BE2C (cell line): ENCODE results near the gene CDRT4.
"Not testable (repeated sequence)": the region's sequence is repeated elsewhere in the genome, so short reads cannot be mapped to it uniquely, and the experiment has no call there.

Experiments
- DNase-seq: peaks from one replicate; pipeline ENCODE4 v3.0.0-alpha.2; 2020
- H3K27me3 ChIP-seq: fragments of 250-450 bp; sonication (Bioruptor Pico); 2 replicates; pipeline ENCODE4 v1.5.1; 2020; ENCODE audit warnings: mild to moderate bottlenecking
- H3K36me3 ChIP-seq: fragments of 250-450 bp; sonication (Bioruptor Pico); 2 replicates; pipeline ENCODE4 v1.5.1; 2020; ENCODE audit warnings: mild to moderate bottlenecking
- H3K4me1 ChIP-seq: fragments of 250-450 bp; sonication (Bioruptor Pico); 2 replicates; pipeline ENCODE4 v1.5.1; 2020
- H3K4me3 ChIP-seq: 2 replicates; pipeline ENCODE4 v1.5.1; 2011; ENCODE audit warnings: low read depth, low read length
- H3K9me3 ChIP-seq: fragments of 250-450 bp; sonication (Bioruptor Pico); 2 replicates; pipeline ENCODE4 v1.5.1; 2020
- TF ChIP-seq, protein P1 (sequence below): IDR thresholded peaks from 2 replicates; pipeline ENCODE4 v1.5.1; 2012; ENCODE audit warnings: mild to moderate bottlenecking, low read depth, low read length

The CDRT4 gene

DNA sequence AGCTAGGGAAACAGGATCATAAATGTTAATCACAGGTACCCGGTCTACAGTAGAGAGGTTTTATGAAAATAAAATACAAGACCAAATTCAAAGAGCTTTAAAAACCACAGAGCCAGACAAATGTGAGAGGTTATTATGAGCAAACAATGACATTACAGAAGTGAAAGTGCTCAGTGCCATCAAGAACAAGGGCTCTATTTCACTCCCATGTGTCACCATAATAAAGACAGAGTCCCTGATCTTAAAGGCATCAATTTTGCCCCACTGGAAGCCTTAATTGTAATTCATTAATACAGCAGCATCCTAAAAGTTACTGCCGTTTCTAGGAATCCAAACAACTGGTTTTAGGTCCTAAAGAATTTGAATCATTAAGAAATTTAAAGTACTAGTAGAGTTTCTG lies 43.7 kb upstream of the CDRT4 start:
- H3K4me1 ChIP-seq = no peaks in the 10 kb centered on the region
- TF ChIP-seq, protein P1, sequence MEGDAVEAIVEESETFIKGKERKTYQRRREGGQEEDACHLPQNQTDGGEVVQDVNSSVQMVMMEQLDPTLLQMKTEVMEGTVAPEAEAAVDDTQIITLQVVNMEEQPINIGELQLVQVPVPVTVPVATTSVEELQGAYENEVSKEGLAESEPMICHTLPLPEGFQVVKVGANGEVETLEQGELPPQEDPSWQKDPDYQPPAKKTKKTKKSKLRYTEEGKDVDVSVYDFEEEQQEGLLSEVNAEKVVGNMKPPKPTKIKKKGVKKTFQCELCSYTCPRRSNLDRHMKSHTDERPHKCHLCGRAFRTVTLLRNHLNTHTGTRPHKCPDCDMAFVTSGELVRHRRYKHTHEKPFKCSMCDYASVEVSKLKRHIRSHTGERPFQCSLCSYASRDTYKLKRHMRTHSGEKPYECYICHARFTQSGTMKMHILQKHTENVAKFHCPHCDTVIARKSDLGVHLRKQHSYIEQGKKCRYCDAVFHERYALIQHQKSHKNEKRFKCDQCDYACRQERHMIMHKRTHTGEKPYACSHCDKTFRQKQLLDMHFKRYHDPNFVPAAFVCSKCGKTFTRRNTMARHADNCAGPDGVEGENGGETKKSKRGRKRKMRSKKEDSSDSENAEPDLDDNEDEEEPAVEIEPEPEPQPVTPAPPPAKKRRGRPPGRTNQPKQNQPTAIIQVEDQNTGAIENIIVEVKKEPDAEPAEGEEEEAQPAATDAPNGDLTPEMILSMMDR = no peak
- H3K9me3 ChIP-seq = no peaks in the 10 kb centered on the region
- H3K27me3 ChIP-seq = no peaks in the 10 kb centered on the region
- no peaks in the 10 kb centered on the region for H3K36me3 ChIP-seq
- no peak for DNase-seq
- no peak overlapping the region for H3K4me3 ChIP-seq

DNA sequence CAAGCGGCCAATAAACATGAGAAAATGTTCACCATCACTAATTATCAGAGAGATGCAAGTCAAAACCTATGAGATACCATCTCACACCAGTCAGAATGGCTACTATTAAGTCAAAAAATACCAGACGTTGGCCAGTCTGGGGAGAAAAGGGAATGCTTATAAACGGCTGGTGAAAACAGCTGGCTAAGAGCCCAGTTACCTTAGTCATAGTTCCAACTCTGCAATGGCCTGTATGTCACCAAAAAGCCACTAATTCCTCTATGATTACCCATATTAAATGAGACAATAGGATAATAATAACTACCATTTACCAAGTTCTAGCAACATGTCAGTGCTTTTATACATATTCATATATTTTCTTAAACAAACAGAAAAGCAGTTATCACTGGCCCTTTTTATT lies 42.9 kb upstream of the CDRT4 start:
- Histone ChIP-seq H3K36me3 (no peaks in the 10 kb centered on the region), H3K4me3 (no peak overlapping the region), H3K9me3 (no peaks in the 10 kb centered on the region), H3K4me1 (no peaks in the 10 kb centered on the region), H3K27me3 (no peaks in the 10 kb centered on the region)
- TF ChIP-seq, protein P1 = no peak
- no peak for DNase-seq

DNA sequence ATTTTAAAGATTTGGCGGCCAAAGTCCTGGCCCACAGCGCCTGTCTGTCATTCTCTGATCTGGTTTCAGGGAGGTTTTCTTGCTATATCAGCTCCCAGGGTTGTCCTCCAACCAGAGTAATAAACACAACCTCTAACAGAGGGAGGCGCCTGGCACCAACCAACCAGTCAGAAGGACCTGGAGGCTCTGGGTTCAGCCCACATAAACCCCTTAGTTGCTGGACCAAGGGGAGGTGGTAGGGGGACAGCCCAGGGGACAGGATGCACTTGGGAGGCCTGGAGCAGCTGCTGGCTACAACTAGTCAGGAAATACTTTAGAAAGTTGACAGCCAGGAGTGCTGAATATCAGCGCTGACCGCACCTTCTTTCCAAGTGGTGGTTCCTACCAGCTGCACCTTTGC lies 41.7 kb upstream of the CDRT4 start:
- TF ChIP-seq, protein P1 = no peak
- H3K9me3 ChIP-seq = no peaks in the 10 kb centered on the region
- H3K36me3 ChIP-seq = no peaks in the 10 kb centered on the region
- H3K27me3 ChIP-seq = no peaks in the 10 kb centered on the region
- no peaks in the 10 kb centered on the region for H3K4me1 ChIP-seq
- no peak for DNase-seq
- H3K4me3 ChIP-seq = no peak overlapping the region

DNA sequence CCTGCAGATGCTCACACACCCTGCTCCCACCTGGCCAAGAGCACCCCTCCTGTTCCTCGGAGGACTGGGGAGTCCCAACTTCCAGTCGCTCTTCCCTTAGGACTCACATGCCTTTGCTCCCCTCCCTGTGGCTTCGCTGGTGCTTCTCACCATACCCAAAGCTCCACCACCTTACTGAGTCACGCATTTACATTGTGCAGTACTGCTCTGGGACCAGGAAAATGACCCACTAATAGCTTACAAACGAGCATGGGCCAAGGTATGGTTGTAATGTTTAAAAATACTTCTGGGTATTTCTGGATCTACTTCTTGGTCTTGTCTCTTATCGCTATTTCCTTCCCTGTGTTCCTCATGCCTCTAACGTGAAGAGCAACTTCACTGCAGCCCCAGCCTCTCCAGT lies 41.0 kb upstream of the CDRT4 start:
- Histone ChIP-seq H3K9me3 (no peaks in the 10 kb centered on the region), H3K27me3 (no peaks in the 10 kb centered on the region), H3K36me3 (no peaks in the 10 kb centered on the region), H3K4me3 (no peak overlapping the region), H3K4me1 (no peaks in the 10 kb centered on the region)
- TF ChIP-seq, protein P1 = no peak
- DNase-seq = no peak

DNA sequence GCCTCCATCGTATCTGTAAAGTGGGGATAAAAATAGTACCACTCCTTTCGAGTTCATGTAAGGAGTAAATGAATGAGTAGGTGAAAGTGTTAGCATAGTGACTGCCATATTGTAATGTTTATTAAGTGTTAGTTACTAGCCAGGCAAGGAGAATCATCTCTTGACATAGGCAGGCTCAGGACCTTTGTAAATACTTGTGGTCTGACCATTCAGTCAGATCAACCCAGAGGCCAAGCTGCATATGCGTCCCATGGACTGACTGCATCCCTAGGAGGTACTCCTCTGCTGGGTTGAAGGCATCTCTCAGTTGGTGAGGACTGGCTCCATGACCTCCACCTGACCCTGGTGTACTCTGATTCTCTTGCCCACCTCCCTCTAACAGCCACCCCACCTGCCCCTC lies 40.5 kb upstream of the CDRT4 start:
- no peaks in the 10 kb centered on the region for H3K36me3 ChIP-seq
- H3K4me3 ChIP-seq = no peak overlapping the region
- no peaks in the 10 kb centered on the region for H3K9me3 ChIP-seq
- no peaks in the 10 kb centered on the region; the same call in 1 of the 2 replicates for H3K4me1 ChIP-seq
- DNase-seq = no peak
- H3K27me3 ChIP-seq = no peaks in the 10 kb centered on the region
- TF ChIP-seq, protein P1 = no peak

DNA sequence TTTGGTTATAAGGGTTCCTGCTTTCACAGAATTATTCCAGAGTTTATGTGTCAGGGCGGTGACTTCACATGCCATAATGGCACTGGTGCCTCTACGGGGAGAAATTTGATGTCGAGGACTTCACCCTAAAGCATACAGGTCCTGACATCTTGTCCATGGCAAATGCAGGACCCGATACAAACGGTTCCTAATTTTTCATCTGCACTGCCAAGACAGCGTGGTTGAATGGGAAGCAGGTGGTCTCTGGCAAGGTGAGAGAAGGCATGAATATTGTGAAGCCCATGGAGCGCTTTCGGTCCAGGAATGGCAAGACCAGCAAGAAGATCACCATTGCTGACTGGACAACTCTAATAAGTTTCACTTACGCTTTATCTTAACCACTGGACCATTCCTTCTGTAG lies 39.6 kb upstream of the CDRT4 start:
- H3K27me3 ChIP-seq = no peaks in the 10 kb centered on the region
- TF ChIP-seq, protein P1 = no peak
- H3K4me1 ChIP-seq = no peaks in the 10 kb centered on the region; the same call in 1 of the 2 replicates
- H3K9me3 ChIP-seq = no peaks in the 10 kb centered on the region
- no peaks in the 10 kb centered on the region for H3K36me3 ChIP-seq
- H3K4me3 ChIP-seq = no peak overlapping the region
- no peak for DNase-seq

DNA sequence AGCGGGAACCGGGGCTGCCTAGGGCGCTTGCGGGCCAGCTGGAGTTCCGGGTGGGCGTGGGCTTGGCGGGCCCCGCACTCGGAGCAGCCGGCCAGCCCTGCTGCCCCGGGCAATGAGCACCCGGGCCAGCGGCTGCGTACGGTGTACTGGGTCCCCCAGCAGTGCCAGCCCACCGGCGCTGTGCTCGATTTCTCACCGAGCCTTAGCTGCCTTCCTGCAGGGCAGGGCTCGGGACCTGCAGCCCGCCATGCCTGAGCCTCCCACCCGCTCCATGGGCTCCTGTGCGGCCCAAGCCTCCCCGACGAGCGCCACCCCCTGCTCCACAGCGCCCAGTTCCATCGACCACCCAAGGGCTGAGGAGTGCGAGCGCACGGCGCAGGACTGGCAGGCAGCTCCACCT lies 38.3 kb upstream of the CDRT4 start:
- H3K27me3 ChIP-seq, H3K4me1 ChIP-seq, DNase-seq, H3K4me3 ChIP-seq, H3K9me3 ChIP-seq, H3K36me3 ChIP-seq: not testable (repeated sequence)
